Liver (tissue), 9 donors: Measurements from ENCODE around the gene CHN1. TPM values are rescaled to one million over a fixed set of nuclear protein-coding genes. Genes with fewer than 3 reads are reported as not detected.

Experiments used
- DNase-seq: peaks from one replicate; pipeline ENCODE4 v3.0.0-alpha.2; 2017; ENCODE audit warnings: low spot score
- H3K27ac ChIP-seq, 2 donors: one replicate each; pipeline ENCODE4 v1.7.0; 2013; ENCODE audit warnings: inconsistent platforms in 2 of 2, low read length in 2 of 2, control low read depth in 1 of 2, low read depth in 1 of 2, mild to moderate bottlenecking in 1 of 2
- H3K27me3 ChIP-seq, 4 donors: one replicate each; pipeline versions ENCODE4 v1.6.1 to v1.7.0; 2013; ENCODE audit warnings: low read length in 3 of 4, inconsistent platforms in 1 of 4, mild to moderate bottlenecking in 1 of 4, moderate library complexity in 1 of 4; ENCODE audit not compliant: control insufficient read depth in 4 of 4, insufficient read depth in 4 of 4
- H3K36me3 ChIP-seq, 4 donors: one replicate each; pipeline versions ENCODE4 v1.6.1 to v1.7.0; 2013; ENCODE audit warnings: low read length in 3 of 4, mild to moderate bottlenecking in 3 of 4, low read depth in 1 of 4, moderate library complexity in 1 of 4; ENCODE audit not compliant: control insufficient read depth in 4 of 4, insufficient read depth in 3 of 4
- H3K4me1 ChIP-seq, 4 donors: one replicate each; pipeline versions ENCODE4 v1.6.1 to v1.7.0; 2013; ENCODE audit warnings: low read length in 3 of 4, mild to moderate bottlenecking in 3 of 4, moderate library complexity in 1 of 4; ENCODE audit not compliant: control insufficient read depth in 4 of 4, insufficient read depth in 4 of 4
- H3K4me3 ChIP-seq, 3 donors: one replicate each; pipeline versions ENCODE4 v1.6.1 to v1.7.0; 2013; ENCODE audit warnings: low read length in 3 of 3, control low read depth in 1 of 3, low read depth in 1 of 3, mild to moderate bottlenecking in 1 of 3
- H3K9ac ChIP-seq, 2 donors: one replicate each; pipeline ENCODE4 v1.7.0; 2013; ENCODE audit warnings: low read length in 2 of 2, mild to moderate bottlenecking in 2 of 2, moderate library complexity in 2 of 2, control low read depth in 1 of 2, low read depth in 1 of 2
- H3K9me3 ChIP-seq, 4 donors: one replicate each; pipeline versions ENCODE4 v1.6.1 to v1.7.0; 2013; ENCODE audit warnings: low read length in 3 of 4; ENCODE audit not compliant: control insufficient read depth in 4 of 4
- EGR1 ChIP-seq, 2 donors: IDR thresholded peaks; 2 replicates each; pipeline ENCODE4 v1.6.1; 2016 to 2018; ENCODE audit warnings: antibody characterized with exemption in 2 of 2, low read depth in 2 of 2
- FOXA1 ChIP-seq: IDR thresholded peaks from 2 replicates; pipeline ENCODE4 v1.6.1; 2016; ENCODE audit warnings: antibody characterized with exemption
- FOXA2 ChIP-seq: IDR thresholded peaks from 2 replicates; pipeline ENCODE4 v1.6.1; 2016; ENCODE audit warnings: antibody characterized with exemption
- GABPA ChIP-seq, 2 donors: IDR thresholded peaks in 1 of 2; conservative IDR thresholded peaks in 1 of 2; 2 replicates each; pipeline ENCODE4 v1.6.1; 2016; ENCODE audit warnings: antibody characterized with exemption in 2 of 2, mild to moderate bottlenecking in 1 of 2, moderate library complexity in 1 of 2
- HNF4A ChIP-seq, 2 donors: conservative IDR thresholded peaks; 2 replicates each; pipeline ENCODE4 v1.6.1; 2016; ENCODE audit warnings: antibody characterized with exemption in 2 of 2, mild to moderate bottlenecking in 2 of 2
- HNF4G ChIP-seq: IDR thresholded peaks from 2 replicates; pipeline ENCODE4 v1.6.1; 2016; ENCODE audit warnings: antibody characterized with exemption
- JUND ChIP-seq, 2 donors: IDR thresholded peaks; 2 replicates each; pipeline ENCODE4 v1.6.1; 2016; ENCODE audit warnings: antibody characterized with exemption in 2 of 2
- NR2F2 ChIP-seq: IDR thresholded peaks from 2 replicates; pipeline ENCODE4 v1.6.1; 2016; ENCODE audit warnings: antibody characterized with exemption
- RAD21 ChIP-seq, 2 donors: IDR thresholded peaks; 2 replicates each; pipeline ENCODE4 v1.6.1; 2016; ENCODE audit warnings: antibody characterized with exemption in 2 of 2, mild to moderate bottlenecking in 2 of 2
- RXRA ChIP-seq, 2 donors: IDR thresholded peaks; 2 replicates each; pipeline ENCODE4 v1.6.1; 2017 to 2018; ENCODE audit warnings: antibody characterized with exemption in 2 of 2, mild to moderate bottlenecking in 1 of 2
- TAF1 ChIP-seq: conservative IDR thresholded peaks from 2 replicates; pipeline ENCODE4 v1.6.1; 2016; ENCODE audit warnings: antibody characterized with exemption, mild to moderate bottlenecking
- YY1 ChIP-seq: IDR thresholded peaks from 2 replicates; pipeline ENCODE4 v1.6.1; 2016; ENCODE audit warnings: antibody characterized with exemption, mild to moderate bottlenecking
- WGBS: extraction: QIAGEN DNeasy Blood & Tissue Kit; methylation state at CpG from one replicate; pipeline ENCODE4 v1.1.7; 2013; 5-methylcytosine and 5-hydroxymethylcytosine counted together
- polyA plus RNA-seq, 2 donors: library from polyadenylated mRNA; stranded (reverse) in 1 of 2; unstranded in 1 of 2; fragments of 200-250 nt in 1 of 2; fragments of >200 nt in 1 of 2; fragmentation: Nextera tagmentation in 1 of 2; extraction: Ambion mirVana in 1 of 2; gene quantifications; one replicate each; pipeline versions ENCODE4 v1.2.1 to v1.2.3, GENCODE V29; 2013 to 2015
- total RNA-seq, 2 donors: library from RNA; depleted of rRNA; stranded (reverse); fragments of >200 nt; gene quantifications; one replicate each; pipeline ENCODE4 v1.2.3, GENCODE V29; 2014
- TF ChIP-seq, protein P1 (sequence below): IDR thresholded peaks from 2 replicates; pipeline ENCODE4 v1.6.1; 2016; ENCODE audit warnings: antibody characterized with exemption
- TF ChIP-seq, protein P2 (sequence below): fragments of 150-350 bp; IDR thresholded peaks from 2 replicates; pipeline ENCODE4 v1.5.1; 2017; ENCODE audit warnings: improper control_type of control experiment, low read depth, low read length; ENCODE audit not compliant: missing input control
- TF ChIP-seq, protein P3 (sequence below): IDR thresholded peaks from 2 replicates; pipeline ENCODE4 v1.6.1; 2016; ENCODE audit warnings: antibody characterized with exemption, mild to moderate bottlenecking
- TF ChIP-seq, protein P4 (sequence below): IDR thresholded peaks from 2 replicates; pipeline ENCODE4 v1.6.1; 2016; ENCODE audit warnings: antibody characterized with exemption
- TF ChIP-seq, protein P5 (sequence below): IDR thresholded peaks from 2 replicates; pipeline ENCODE4 v1.6.1; 2016; ENCODE audit warnings: antibody characterized with exemption
- donor health status: healthy.
- donor health status: healthy.
- donor health status: healthy.
- donor health status: healthy.
- donor health status: healthy.

CHN1 gene
- total and polyA plus RNA-seq, 4 donors, result 0.66 to 1.6 (median 1.1) TPM

DNA sequence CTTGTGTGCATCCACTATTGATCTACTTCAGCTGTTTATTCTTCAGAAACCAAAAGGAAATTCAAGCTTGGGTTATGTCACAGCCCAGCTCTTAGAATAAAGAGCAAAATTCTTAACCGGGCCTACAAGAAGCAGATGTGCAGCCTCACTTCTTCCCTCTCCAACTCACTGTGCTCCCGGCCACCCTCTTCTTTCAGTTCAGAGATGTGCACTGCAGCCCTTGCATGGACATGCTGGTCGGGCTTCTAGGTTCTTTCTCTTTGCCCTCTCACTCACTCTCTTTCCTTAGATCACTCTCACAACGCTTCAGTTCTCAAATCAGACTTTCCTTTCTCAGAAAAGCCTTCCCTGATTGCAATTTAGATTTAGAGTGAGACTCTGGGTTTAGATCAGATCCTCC is 104.1 kb downstream of the CHN1 start:
- WGBS, result 76% methylated on average over 4 of the region's 4 CpGs
- no peak for TF ChIP-seq RXRA (IDR thresholded peaks at IDR 0.05)
- TF ChIP-seq JUND (IDR thresholded peaks at IDR 0.05), result no peak
- TF ChIP-seq, protein P1, sequence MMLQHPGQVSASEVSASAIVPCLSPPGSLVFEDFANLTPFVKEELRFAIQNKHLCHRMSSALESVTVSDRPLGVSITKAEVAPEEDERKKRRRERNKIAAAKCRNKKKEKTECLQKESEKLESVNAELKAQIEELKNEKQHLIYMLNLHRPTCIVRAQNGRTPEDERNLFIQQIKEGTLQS, result no peak
- no peak for TF ChIP-seq RAD21 (IDR thresholded peaks at IDR 0.05)
- no peak for TF ChIP-seq YY1
- no peak for TF ChIP-seq FOXA1
- TF ChIP-seq, protein P2, sequence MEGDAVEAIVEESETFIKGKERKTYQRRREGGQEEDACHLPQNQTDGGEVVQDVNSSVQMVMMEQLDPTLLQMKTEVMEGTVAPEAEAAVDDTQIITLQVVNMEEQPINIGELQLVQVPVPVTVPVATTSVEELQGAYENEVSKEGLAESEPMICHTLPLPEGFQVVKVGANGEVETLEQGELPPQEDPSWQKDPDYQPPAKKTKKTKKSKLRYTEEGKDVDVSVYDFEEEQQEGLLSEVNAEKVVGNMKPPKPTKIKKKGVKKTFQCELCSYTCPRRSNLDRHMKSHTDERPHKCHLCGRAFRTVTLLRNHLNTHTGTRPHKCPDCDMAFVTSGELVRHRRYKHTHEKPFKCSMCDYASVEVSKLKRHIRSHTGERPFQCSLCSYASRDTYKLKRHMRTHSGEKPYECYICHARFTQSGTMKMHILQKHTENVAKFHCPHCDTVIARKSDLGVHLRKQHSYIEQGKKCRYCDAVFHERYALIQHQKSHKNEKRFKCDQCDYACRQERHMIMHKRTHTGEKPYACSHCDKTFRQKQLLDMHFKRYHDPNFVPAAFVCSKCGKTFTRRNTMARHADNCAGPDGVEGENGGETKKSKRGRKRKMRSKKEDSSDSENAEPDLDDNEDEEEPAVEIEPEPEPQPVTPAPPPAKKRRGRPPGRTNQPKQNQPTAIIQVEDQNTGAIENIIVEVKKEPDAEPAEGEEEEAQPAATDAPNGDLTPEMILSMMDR, result no peak
- TF ChIP-seq, protein P3, sequence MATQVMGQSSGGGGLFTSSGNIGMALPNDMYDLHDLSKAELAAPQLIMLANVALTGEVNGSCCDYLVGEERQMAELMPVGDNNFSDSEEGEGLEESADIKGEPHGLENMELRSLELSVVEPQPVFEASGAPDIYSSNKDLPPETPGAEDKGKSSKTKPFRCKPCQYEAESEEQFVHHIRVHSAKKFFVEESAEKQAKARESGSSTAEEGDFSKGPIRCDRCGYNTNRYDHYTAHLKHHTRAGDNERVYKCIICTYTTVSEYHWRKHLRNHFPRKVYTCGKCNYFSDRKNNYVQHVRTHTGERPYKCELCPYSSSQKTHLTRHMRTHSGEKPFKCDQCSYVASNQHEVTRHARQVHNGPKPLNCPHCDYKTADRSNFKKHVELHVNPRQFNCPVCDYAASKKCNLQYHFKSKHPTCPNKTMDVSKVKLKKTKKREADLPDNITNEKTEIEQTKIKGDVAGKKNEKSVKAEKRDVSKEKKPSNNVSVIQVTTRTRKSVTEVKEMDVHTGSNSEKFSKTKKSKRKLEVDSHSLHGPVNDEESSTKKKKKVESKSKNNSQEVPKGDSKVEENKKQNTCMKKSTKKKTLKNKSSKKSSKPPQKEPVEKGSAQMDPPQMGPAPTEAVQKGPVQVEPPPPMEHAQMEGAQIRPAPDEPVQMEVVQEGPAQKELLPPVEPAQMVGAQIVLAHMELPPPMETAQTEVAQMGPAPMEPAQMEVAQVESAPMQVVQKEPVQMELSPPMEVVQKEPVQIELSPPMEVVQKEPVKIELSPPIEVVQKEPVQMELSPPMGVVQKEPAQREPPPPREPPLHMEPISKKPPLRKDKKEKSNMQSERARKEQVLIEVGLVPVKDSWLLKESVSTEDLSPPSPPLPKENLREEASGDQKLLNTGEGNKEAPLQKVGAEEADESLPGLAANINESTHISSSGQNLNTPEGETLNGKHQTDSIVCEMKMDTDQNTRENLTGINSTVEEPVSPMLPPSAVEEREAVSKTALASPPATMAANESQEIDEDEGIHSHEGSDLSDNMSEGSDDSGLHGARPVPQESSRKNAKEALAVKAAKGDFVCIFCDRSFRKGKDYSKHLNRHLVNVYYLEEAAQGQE, result no peak
- TF ChIP-seq, protein P4, sequence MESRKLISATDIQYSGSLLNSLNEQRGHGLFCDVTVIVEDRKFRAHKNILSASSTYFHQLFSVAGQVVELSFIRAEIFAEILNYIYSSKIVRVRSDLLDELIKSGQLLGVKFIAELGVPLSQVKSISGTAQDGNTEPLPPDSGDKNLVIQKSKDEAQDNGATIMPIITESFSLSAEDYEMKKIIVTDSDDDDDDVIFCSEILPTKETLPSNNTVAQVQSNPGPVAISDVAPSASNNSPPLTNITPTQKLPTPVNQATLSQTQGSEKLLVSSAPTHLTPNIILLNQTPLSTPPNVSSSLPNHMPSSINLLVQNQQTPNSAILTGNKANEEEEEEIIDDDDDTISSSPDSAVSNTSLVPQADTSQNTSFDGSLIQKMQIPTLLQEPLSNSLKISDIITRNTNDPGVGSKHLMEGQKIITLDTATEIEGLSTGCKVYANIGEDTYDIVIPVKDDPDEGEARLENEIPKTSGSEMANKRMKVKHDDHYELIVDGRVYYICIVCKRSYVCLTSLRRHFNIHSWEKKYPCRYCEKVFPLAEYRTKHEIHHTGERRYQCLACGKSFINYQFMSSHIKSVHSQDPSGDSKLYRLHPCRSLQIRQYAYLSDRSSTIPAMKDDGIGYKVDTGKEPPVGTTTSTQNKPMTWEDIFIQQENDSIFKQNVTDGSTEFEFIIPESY, result no peak
- no peak for TF ChIP-seq HNF4A (conservative IDR thresholded peaks at IDR 0.05)
- no peak for TF ChIP-seq HNF4G
- TF ChIP-seq, protein P5, sequence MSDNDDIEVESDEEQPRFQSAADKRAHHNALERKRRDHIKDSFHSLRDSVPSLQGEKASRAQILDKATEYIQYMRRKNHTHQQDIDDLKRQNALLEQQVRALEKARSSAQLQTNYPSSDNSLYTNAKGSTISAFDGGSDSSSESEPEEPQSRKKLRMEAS, result no peak
- TF ChIP-seq GABPA (IDR thresholded peaks at IDR 0.05 in 1 of 2, conservative IDR thresholded peaks at IDR 0.05 in 1 of 2), result no peak
- no peak for TF ChIP-seq NR2F2
- TF ChIP-seq FOXA2, result no peak

DNA sequence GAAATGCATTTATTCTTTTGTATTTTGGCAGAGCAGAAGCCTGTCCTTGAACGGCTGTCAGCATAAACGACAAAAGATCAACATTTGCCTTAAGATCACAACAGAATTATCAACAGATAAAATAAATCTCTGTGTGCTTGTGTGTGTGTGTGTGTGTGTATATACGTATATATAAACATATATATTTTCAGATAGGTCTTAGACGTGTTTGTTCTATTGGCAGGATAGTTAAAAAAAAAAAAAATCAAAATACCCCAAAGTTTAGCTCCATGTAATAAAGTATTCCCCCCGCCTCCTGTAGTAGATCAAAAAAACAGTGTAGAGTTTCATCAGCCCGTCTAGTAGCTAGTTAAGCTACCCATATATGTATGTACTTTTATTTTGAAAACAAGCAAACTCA is 107.9 kb downstream of the CHN1 start:
- no peaks in the 10 kb centered on the region for H3K9me3 ChIP-seq
- no peaks in the 10 kb centered on the region for H3K27me3 ChIP-seq
- no peak for DNase-seq
- H3K4me3 ChIP-seq, result no peak overlapping the region
- WGBS, result 70% methylated on average over 6 of the region's 6 CpGs
- H3K4me1 ChIP-seq, result no peaks in the 10 kb centered on the region
- no peak overlapping the region for H3K9ac ChIP-seq
- TF ChIP-seq JUND (IDR thresholded peaks at IDR 0.05) (no peak), RXRA (IDR thresholded peaks at IDR 0.05) (no peak), NR2F2 (no peak), FOXA1 (no peak), HNF4G (no peak), RAD21 (IDR thresholded peaks at IDR 0.05) (no peak), GABPA (IDR thresholded peaks at IDR 0.05 in 1 of 2, conservative IDR thresholded peaks at IDR 0.05 in 1 of 2) (no peak), EGR1 (IDR thresholded peaks at IDR 0.05; ENCODE audit: low read depth in 2 of 2) (no peak), YY1 (no peak), FOXA2 (no peak), HNF4A (conservative IDR thresholded peaks at IDR 0.05) (no peak), TAF1 (no peak)
- TF ChIP-seq, protein P2, result no peak
- TF ChIP-seq, protein P4, result no peak
- TF ChIP-seq, protein P1, result no peak
- no peak overlapping the region for H3K27ac ChIP-seq
- H3K36me3 ChIP-seq, result no peaks in the 10 kb centered on the region

More for the DNA sequence above, 104.1 kb downstream of the CHN1 start:
- Histone ChIP-seq H3K9ac (no peak overlapping the region), H3K27ac (no peak overlapping the region), H3K9me3 (no peaks in the 10 kb centered on the region), H3K4me1 (no peaks in the 10 kb centered on the region), H3K27me3 (no peaks in the 10 kb centered on the region), H3K36me3 (no peaks in the 10 kb centered on the region), H3K4me3 (no peak overlapping the region)
- no peak for DNase-seq
